H1 (cell line): Measurements from ENCODE around the gene ATG7. TPM values are rescaled to one million over a fixed set of nuclear protein-coding genes. Genes with fewer than 3 reads are reported as not detected.

Source experiments
- CTCF ChIA-PET: fragments of 300-600 bp; sonication (Branson Sonifier 250); formaldehyde crosslinking; loops from one replicate; lab custom pipeline; 2021; ENCODE audit not compliant: partially characterized antibody; lab: Charles Lee
- POLR2A ChIA-PET: fragments of 300-600 bp; sonication (Branson Sonifier 250); formaldehyde crosslinking; loops from one replicate; lab custom pipeline; 2021; ENCODE audit warnings: inconsistent platforms; ENCODE audit not compliant: partially characterized antibody; lab: Charles Lee
- DNase-seq, 2 experiments: peaks; one replicate each; pipeline versions ENCODE4 v3.0.0 to v3.0.0-alpha.2; 2010 to 2022; ENCODE audit warnings: low spot score in 2 of 2, low read depth in 1 of 2, mixed read lengths in 1 of 2
- FAIRE-seq: peaks from 2 replicates; lab custom pipeline; 2011; peaks lifted over from hg19 to GRCh38; lab: Jason Lieb, UNC
- H2AFZ ChIP-seq: 2 replicates; pipeline ENCODE4 v1.8.1; 2012; ENCODE audit warnings: low read length, inconsistent platforms
- H2AK5ac ChIP-seq: 2 replicates; pipeline ENCODE4 v1.6.1; 2013; ENCODE audit warnings: low read depth, low read length
- H2BK120ac ChIP-seq: replicated peaks from 2 replicates; pipeline ENCODE3; 2013; ENCODE audit warnings: low read depth, low read length, inconsistent platforms
- H2BK12ac ChIP-seq: 2 replicates; pipeline ENCODE4 v1.6.1; 2013; ENCODE audit warnings: low read depth, low read length
- H2BK15ac ChIP-seq: 2 replicates; pipeline ENCODE4 v1.6.1; 2013; ENCODE audit warnings: low read length
- H2BK20ac ChIP-seq: 2 replicates; pipeline ENCODE4 v1.6.1; 2013; ENCODE audit warnings: low read length
- H2BK5ac ChIP-seq: 2 replicates; pipeline ENCODE4 v1.6.1; 2013; ENCODE audit warnings: low read depth, low read length
- H3K14ac ChIP-seq: 2 replicates; pipeline ENCODE4 v1.6.1; 2013; ENCODE audit warnings: inconsistent platforms; ENCODE audit not compliant: insufficient read length
- H3K18ac ChIP-seq: 2 replicates; pipeline ENCODE4 v1.6.1; 2013; ENCODE audit warnings: low read length; ENCODE audit errors: extremely low read depth
- H3K23ac ChIP-seq: 2 replicates; pipeline ENCODE4 v1.6.1; 2013; ENCODE audit warnings: inconsistent platforms; ENCODE audit not compliant: insufficient read length
- H3K23me2 ChIP-seq: 2 replicates; pipeline ENCODE4 v1.6.1; 2013; ENCODE audit warnings: low read depth, low read length
- H3K27ac ChIP-seq: 2 replicates; pipeline ENCODE4 v1.6.1; 2011; ENCODE audit warnings: low read depth, low read length, inconsistent platforms
- H3K27me3 ChIP-seq, 4 experiments: replicated peaks in 1 of 4; 1 replicate in 1 of 4; 2 replicates in 3 of 4; pipeline versions ENCODE4 v1.6.1 to v1.8.1; 2011 to 2013; ENCODE audit warnings: low read length in 3 of 4, mild to moderate bottlenecking in 3 of 4, inconsistent platforms in 2 of 4, mixed read lengths in 2 of 4, moderate library complexity in 1 of 4; ENCODE audit not compliant: control insufficient read depth in 3 of 4, insufficient read depth in 3 of 4; ENCODE audit errors: extremely low read depth in 1 of 4
- H3K36me3 ChIP-seq, 4 experiments: 2 replicates each; pipeline versions ENCODE4 v1.6.1 to v1.8.1; 2011 to 2013; ENCODE audit warnings: mild to moderate bottlenecking in 4 of 4, low read length in 3 of 4, moderate library complexity in 2 of 4, control low read depth in 1 of 4, inconsistent platforms in 1 of 4; ENCODE audit not compliant: insufficient read depth in 4 of 4, control insufficient read depth in 2 of 4
- H3K4ac ChIP-seq: replicated peaks from 2 replicates; pipeline ENCODE3; 2013; ENCODE audit warnings: low read length, low read depth, mixed read lengths, inconsistent platforms; ENCODE audit not compliant: insufficient read length
- H3K4me1 ChIP-seq, 4 experiments: replicated peaks in 1 of 4; 1 replicate in 1 of 4; 2 replicates in 3 of 4; pipeline versions ENCODE4 v1.6.1 to v1.8.1; 2011 to 2013; ENCODE audit warnings: low read length in 3 of 4, inconsistent platforms in 2 of 4, mixed read lengths in 1 of 4; ENCODE audit not compliant: insufficient read depth in 4 of 4, control insufficient read depth in 3 of 4
- H3K4me2 ChIP-seq, 2 experiments: 2 replicates each; pipeline versions ENCODE4 v1.6.1 to v1.8.1; 2011 to 2013; ENCODE audit warnings: low read depth in 2 of 2, low read length in 2 of 2, control low read depth in 1 of 2, inconsistent platforms in 1 of 2, mild to moderate bottlenecking in 1 of 2; ENCODE audit not compliant: insufficient read depth in 1 of 2
- H3K4me3 ChIP-seq, 4 experiments: fragments of 200-600, 300-600 bp in 1 of 4; sonication (generic), shearing (Covaris generic), sonication (Bioruptor Twin) in 1 of 4; 2 replicates each; pipeline versions ENCODE4 v1.5.1 to v1.8.1; 2011 to 2016; ENCODE audit warnings: low read length in 4 of 4, low read depth in 3 of 4, control low read depth in 2 of 4, inconsistent platforms in 2 of 4, mild to moderate bottlenecking in 2 of 4, mixed read lengths in 1 of 4, moderate library complexity in 1 of 4; ENCODE audit not compliant: insufficient read depth in 2 of 4; ENCODE audit errors: extremely low read depth in 1 of 4
- H3K56ac ChIP-seq: replicated peaks from 2 replicates; pipeline ENCODE3; 2013; ENCODE audit warnings: low read depth, mild to moderate bottlenecking, mixed read lengths, low read length, inconsistent platforms; ENCODE audit not compliant: insufficient read length
- H3K79me1 ChIP-seq: 2 replicates; pipeline ENCODE4 v1.6.1; 2013; ENCODE audit warnings: low read depth, low read length, control low read depth
- H3K79me2 ChIP-seq, 2 experiments: 2 replicates each; pipeline versions ENCODE4 v1.6.1 to v1.8.1; 2012 to 2013; ENCODE audit warnings: low read length in 2 of 2, mild to moderate bottlenecking in 2 of 2, inconsistent platforms in 1 of 2; ENCODE audit not compliant: insufficient read depth in 2 of 2, control insufficient read depth in 1 of 2
- H3K9ac ChIP-seq, 4 experiments: replicated peaks in 1 of 4; 1 replicate in 1 of 4; 2 replicates in 3 of 4; pipeline versions ENCODE4 v1.6.1 to v1.8.1; 2011 to 2013; ENCODE audit warnings: low read depth in 3 of 4, low read length in 3 of 4, control low read depth in 2 of 4, mild to moderate bottlenecking in 2 of 4, moderate library complexity in 2 of 4, inconsistent platforms in 1 of 4; ENCODE audit errors: extremely low read depth in 1 of 4
- H3K9me3 ChIP-seq, 2 experiments: 2 replicates each; pipeline versions ENCODE4 v1.6.1 to v1.8.1; 2012 to 2013; ENCODE audit warnings: mild to moderate bottlenecking in 2 of 2, moderate library complexity in 2 of 2, control low read depth in 1 of 2, inconsistent platforms in 1 of 2, low read depth in 1 of 2, low read length in 1 of 2, mixed read lengths in 1 of 2; ENCODE audit not compliant: insufficient read depth in 2 of 2
- H4K20me1 ChIP-seq, 2 experiments: replicated peaks in 1 of 2; 2 replicates each; pipeline versions ENCODE3 to v1.8.1; 2011 to 2013; ENCODE audit warnings: inconsistent platforms in 2 of 2, low read length in 2 of 2, mild to moderate bottlenecking in 1 of 2; ENCODE audit not compliant: insufficient read depth in 2 of 2, control insufficient read depth in 1 of 2
- H4K5ac ChIP-seq: 2 replicates; pipeline ENCODE4 v1.6.1; 2013; ENCODE audit warnings: low read length, low read depth, mixed read lengths, inconsistent platforms; ENCODE audit not compliant: insufficient read length
- H4K8ac ChIP-seq: 2 replicates; pipeline ENCODE4 v1.8.0; 2013; ENCODE audit warnings: mild to moderate bottlenecking, moderate library complexity, low read length, inconsistent platforms; ENCODE audit not compliant: insufficient read depth; ENCODE audit errors: extremely low read depth
- H4K91ac ChIP-seq: replicated peaks from 2 replicates; pipeline ENCODE3; 2013; ENCODE audit warnings: low read length, mixed read lengths, inconsistent platforms; ENCODE audit not compliant: insufficient read length
- ATF2 ChIP-seq: IDR thresholded peaks from 2 replicates; pipeline ENCODE4 v1.6.1; 2012; ENCODE audit warnings: low read length, inconsistent platforms
- BACH1 ChIP-seq: IDR thresholded peaks from 2 replicates; pipeline ENCODE4 v1.6.1; 2012; ENCODE audit warnings: low read length, improper control_type of control experiment
- CHD2 ChIP-seq: IDR thresholded peaks from 2 replicates; pipeline ENCODE4 v1.6.1; 2012; ENCODE audit warnings: low read length, improper control_type of control experiment
- FOSL1 ChIP-seq: IDR thresholded peaks from 2 replicates; pipeline ENCODE4 v1.6.1; 2011; ENCODE audit warnings: mild to moderate bottlenecking, low read depth, low read length, moderate library complexity; ENCODE audit not compliant: insufficient read depth
- GABPA ChIP-seq: IDR thresholded peaks from 2 replicates; pipeline ENCODE4 v1.6.1; 2011; ENCODE audit warnings: mild to moderate bottlenecking, low read length, moderate library complexity, borderline replicate concordance; ENCODE audit not compliant: insufficient read depth
- HDAC2 ChIP-seq, 2 experiments: fragments of 300-600 bp in 1 of 2; sonication (generic) in 1 of 2; IDR thresholded peaks; 2 replicates each; pipeline ENCODE4 v1.6.1; 2011 to 2012; ENCODE audit warnings: low read depth in 2 of 2, low read length in 2 of 2, mild to moderate bottlenecking in 2 of 2, moderate library complexity in 2 of 2, borderline replicate concordance in 1 of 2, inconsistent platforms in 1 of 2
- MAFK ChIP-seq: IDR thresholded peaks from 2 replicates; pipeline ENCODE4 v1.6.1; 2012; ENCODE audit warnings: low read depth, mild to moderate bottlenecking, improper control_type of control experiment, low read length
- NRF1 ChIP-seq: IDR thresholded peaks from 2 replicates; pipeline ENCODE4 v1.6.1; 2011; ENCODE audit warnings: mild to moderate bottlenecking, low read depth, low read length, improper control_type of control experiment
- SAP30 ChIP-seq: fragments of 300-600 bp; sonication (generic); IDR thresholded peaks from 2 replicates; pipeline ENCODE4 v1.7.1; 2012; ENCODE audit warnings: low read length, moderate library complexity, mild to moderate bottlenecking, inconsistent platforms; ENCODE audit not compliant: insufficient read depth, insufficient replicate concordance
- SIX5 ChIP-seq: IDR thresholded peaks from 2 replicates; pipeline ENCODE4 v1.6.1; 2011; ENCODE audit warnings: mild to moderate bottlenecking, low read depth, low read length
- SP2 ChIP-seq: IDR thresholded peaks from 2 replicates; pipeline ENCODE4 v1.6.1; 2012; ENCODE audit warnings: mild to moderate bottlenecking, low read length, inconsistent platforms
- TAF1 ChIP-seq: IDR thresholded peaks from 2 replicates; pipeline ENCODE4 v1.6.1; 2011; ENCODE audit warnings: mild to moderate bottlenecking, low read depth, low read length
- WGBS, 2 experiments: shearing (Covaris generic) in 1 of 2; methylation state at CpG; one replicate each; pipeline versions ENCODE4 v1.1.6 to v1.1.7; 2013 to 2015; ENCODE audit warnings: low lambda C conversion rate in 2 of 2, mixed read lengths in 2 of 2, inconsistent platforms in 1 of 2, low coverage in 1 of 2, missing lambda C conversion rate in 1 of 2; ENCODE audit not compliant: insufficient replicate concordance in 2 of 2, insufficient coverage in 1 of 2, insufficient read length in 1 of 2; ENCODE audit errors: extremely low coverage in 1 of 2, missing lambda C conversion rate in 1 of 2; 5-methylcytosine and 5-hydroxymethylcytosine counted together
- polyA plus RNA-seq, 7 experiments: library from polyadenylated mRNA; depleted of rRNA in 3 of 7; stranded (reverse) in 5 of 7; unstranded in 2 of 7; fragments of >200 nt in 5 of 7; fragments of 200-250 nt in 2 of 7; gene quantifications; 1 replicate in 5 of 7; 2 replicates in 1 of 7; 4 replicates in 1 of 7; pipeline versions ENCODE4 v1.2.1 to v1.2.3, GENCODE V29; 2011 to 2013; ENCODE audit warnings: missing spikeins in 2 of 7, mixed read lengths in 2 of 7
- total RNA-seq: library from RNA; stranded (reverse); fragmentation: NEBNext Ultra II Directional; extraction: Animal tissue kit (Norgen Biotek cat#: 25700); gene quantifications from 2 replicates; pipeline ENCODE4 v1.2.1, GENCODE V29; 2021

ATG7 gene
- total and polyA plus RNA-seq, 2 of the 8 experiments (the other 6 are each of a cell fraction or from before 2014, with no cell fraction given), result 15.0 to 19.1 TPM

- Histone ChIP-seq H3K79me1 (no peaks in the 10 kb centered on the region), H2BK120ac (no peak overlapping the region), H4K8ac (peak overlapping the region; percentile 39; the same call in 1 of the 2 replicates), H2BK15ac (no peak overlapping the region), H3K4me3 (no peak overlapping the region), H3K9ac (no peak overlapping the region), H3K36me3 (no peaks in the 10 kb centered on the region), H3K14ac (no peak overlapping the region), H3K4me2 (no peak overlapping the region), H3K23ac (no peak overlapping the region), H2AK5ac (no peak overlapping the region), H3K27me3 (no peaks in the 10 kb centered on the region), H3K4me1 (no peaks in the 10 kb centered on the region; a peak in 1 of 7 replicates), H3K9me3 (no peaks in the 10 kb centered on the region), H2BK12ac (no peak overlapping the region), H3K23me2 (no peaks in the 10 kb centered on the region), H3K27ac (no peak overlapping the region), H2BK5ac (no peak overlapping the region), H3K18ac (no peak overlapping the region), H4K91ac (no peak overlapping the region), H3K56ac (no peak overlapping the region), H4K20me1 (no peaks in the 10 kb centered on the region), H3K79me2 (no peaks in the 10 kb centered on the region), H2BK20ac (no peak overlapping the region), H3K4ac (no peak overlapping the region), H4K5ac (no peak overlapping the region), H2AFZ (no peak overlapping the region)
- ChIA-PET POLR2A (no interaction called here), CTCF (no interaction called here)
- no peak for TF ChIP-seq GABPA
- TF ChIP-seq TAF1, result no peak
- no peak for TF ChIP-seq SAP30
- TF ChIP-seq HDAC2 (IDR thresholded peaks at IDR 0.05; ENCODE audit: borderline replicate concordance in 1 of 2, low read depth in 2 of 2, low read length in 2 of 2), result no peak
- no peak for TF ChIP-seq SIX5
- no peak for TF ChIP-seq ATF2
- TF ChIP-seq CHD2, result no peak
- TF ChIP-seq NRF1, result no peak
- TF ChIP-seq SP2, result no peak
- TF ChIP-seq FOSL1, result no peak
- TF ChIP-seq MAFK, result no peak
- TF ChIP-seq BACH1, result no peak
- FAIRE-seq (no peak), DNase-seq (no peak)
- WGBS, 2 experiments, result 95% methylated on average over 8 of the region's 8 CpGs; no CpG with 5 or more reads in 1 of the 2 experiments
Observed at GRCh38 chr3:11521167-11521566, 249.0 kb downstream of the ATG7 start.
